Stimulated activated CD8-positive, alpha-beta memory T cell treated with anti-CD3 and anti-CD28 coated beads, Interleukin-12 subunit alpha, Interleukin-12 subunit beta, amount 100 ng/mL, for 24 hours (primary cell): ENCODE measurements around the gene ZNF628.
A peak's percentile ranks its signal among the peaks of the same experiment; 100 is the strongest.

Experiments
- DNase-seq: peaks from one replicate; pipeline ENCODE4 v3.0.0-alpha.2; 2020; ENCODE audit errors: extremely low read depth

The ZNF628 gene

DNA sequence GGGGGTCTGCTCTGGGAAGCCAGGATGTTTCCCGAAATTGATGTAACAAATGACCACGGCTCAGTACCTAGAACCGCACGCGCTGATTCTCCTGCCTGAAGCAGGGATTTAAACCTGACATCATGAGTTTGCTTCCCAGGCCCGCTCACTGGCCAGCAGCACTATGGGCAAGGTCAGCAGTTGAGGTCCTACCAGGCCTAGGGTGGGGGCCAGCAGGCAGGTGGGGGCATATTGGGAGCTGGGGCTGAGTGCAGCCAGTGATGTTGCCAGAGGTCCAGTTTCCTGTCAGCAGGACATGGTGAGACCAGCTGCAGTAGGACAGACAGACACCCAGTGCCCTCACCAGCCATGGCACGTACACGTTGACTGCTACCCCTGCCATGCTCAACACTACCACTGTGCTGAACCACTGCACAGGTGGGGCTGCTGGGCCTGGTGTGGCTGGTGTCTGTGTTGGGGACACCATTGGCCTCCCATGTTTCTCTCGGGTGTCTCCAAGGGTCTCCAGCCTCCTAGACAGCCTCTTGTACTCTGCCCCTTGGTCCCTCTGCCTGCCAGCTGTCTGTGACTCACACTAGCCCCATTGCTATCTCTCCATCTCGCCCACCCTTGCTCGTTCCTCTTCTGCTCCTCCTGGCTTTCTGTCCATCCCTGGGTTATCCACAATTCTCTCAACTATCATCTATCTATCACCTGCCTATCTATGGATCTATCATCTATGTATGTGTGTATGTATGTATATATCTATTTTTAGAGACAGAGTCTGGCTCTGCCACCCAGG lies 10.8 kb upstream of the ZNF628 start:
- DNase-seq, result no peak

DNA sequence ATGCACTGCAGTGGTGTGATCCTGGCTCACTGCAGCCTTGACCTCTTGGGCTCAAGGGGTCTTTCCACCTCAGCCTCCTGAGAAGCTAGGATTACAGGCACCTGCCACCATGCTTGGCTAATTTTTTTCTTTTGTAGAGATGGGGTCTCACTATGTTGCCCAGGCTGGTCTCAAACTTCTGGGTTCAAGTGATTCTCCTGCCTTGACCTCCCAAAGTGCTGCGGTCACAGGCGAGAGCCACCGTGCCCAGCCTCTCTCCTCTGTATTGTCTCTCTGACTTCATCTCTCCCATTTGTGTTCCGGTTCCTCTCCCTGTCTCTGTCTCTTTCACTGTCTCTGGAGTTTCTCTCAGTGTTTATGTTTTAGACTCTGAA lies 10.2 kb upstream of the ZNF628 start:
- no peak for DNase-seq

- peak; percentile 47 for DNase-seq
Measured at GRCh38 chr19:55467236-55468053, 9.0 kb upstream of the ZNF628 start.

DNA sequence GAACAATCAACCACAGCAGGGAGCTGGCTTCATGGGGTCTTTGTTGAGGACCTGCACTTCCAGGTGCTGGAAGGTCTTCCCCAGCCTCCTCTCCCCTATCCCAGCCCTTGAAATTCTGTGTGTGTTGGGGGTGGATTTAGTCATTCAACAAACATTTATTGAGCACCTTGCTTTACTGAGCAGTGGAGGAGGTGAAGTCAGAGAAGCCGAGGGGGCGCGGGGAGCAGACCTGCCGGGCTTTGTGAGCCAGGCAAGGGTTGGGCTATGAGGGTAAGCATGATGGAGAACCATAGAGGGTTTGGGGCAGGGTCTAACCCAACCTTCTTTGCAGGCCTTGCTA lies 8.4 kb upstream of the ZNF628 start:
- no peak for DNase-seq

DNA sequence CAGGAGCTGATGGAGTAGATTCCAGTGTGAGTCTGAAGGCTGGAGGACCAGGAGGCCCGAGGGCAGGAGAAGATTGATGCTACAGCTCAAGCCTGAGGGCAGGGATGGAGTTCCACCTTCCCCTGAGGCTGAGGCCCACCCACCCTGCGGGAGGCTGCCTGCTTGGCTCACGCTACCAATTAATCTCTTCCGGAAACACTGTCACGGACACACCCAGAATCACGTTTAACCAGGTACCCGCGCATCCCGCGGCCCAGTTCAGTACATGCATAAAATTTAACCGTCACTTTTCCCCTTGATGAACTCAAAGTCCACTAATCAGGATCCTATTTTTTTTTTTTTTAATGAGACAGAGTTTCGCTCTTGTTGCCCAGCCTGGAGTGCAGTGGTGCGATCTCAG lies 5.2 kb upstream of the ZNF628 start:
- DNase-seq, result no peak

DNA sequence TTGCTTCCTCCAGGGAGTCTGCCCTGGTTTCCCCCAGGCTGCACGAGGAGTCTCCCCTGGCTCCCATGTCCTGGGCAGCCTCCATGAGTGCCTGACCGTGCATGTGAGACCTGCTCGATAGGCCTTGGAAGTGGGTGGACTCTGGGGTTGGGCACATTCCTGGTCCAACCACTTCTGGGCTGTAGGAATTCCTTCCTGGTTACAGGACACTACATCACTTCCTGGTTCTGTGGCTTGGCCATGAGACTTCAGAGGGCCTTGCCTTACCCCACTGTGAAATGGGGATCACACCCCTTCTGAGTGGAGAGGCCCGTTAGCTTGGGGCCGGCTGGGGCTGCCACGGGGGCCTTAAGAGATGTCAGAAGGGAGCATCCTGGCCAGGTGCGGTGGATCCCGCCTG lies 4.0 kb upstream of the ZNF628 start:
- no peak for DNase-seq

DNA sequence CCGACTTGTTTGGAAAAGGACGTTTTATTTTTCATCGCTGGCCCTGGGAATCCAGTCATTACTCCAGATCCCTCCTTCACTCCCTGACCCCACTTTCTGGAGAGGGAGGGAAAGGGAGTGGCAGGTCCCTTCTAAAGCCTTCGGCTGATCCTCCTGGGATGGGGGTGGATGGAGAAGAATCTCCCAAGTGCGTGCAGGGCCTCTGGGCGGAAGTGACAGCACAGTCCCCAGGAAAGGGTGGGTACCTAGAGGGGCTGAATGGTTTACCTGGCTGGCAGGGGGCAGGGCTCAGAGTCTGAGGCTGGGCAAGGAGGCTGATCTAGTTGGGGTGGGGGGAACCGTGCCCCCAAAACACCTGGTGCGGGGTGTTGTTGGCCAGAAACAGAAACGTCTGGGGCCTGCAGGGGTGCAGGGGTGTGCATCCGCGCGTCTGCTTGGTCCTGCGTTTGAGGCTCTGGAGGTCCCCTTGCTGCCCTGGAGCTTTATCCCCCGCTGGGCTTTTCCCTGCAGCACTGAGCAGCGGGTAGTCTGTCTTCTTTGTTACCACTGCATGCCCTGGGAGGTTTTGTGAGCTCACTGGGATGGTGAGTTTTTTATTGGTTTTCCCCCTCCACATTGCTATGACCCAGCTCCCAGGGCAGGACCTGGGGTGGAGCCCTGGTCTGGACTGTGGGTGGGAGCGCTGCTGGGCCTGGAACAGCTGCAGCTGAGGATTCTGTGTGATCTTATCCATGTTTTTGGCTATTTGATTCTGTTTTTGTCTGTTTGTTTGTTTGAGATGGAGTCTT lies 3.0 kb upstream of the ZNF628 start:
- DNase-seq, result no peak

GRCh38 chr19:55474269-55475265 lies 1.9 kb upstream of the ZNF628 start:
- no peak for DNase-seq

DNA sequence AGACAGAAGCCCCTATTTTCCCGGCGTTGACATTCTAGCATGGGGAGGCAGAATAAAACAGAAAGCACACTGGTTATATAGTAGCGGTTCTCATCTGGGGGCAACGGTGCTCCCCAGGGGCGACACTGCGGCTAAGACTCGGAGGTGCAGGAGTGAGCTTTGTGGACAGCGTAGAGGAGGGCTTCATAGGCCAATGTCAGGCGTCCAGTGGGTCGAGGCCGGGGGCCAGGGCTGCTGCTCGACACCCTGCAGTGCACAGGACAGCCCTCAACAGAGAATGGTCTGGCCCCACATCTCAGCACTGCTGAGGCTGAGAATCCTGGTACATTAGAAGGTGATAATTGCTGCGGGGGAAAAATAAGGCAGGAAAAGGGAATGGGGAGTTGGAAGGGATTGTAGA lies 1.5 kb downstream of the ZNF628 start:
- DNase-seq, result no peak

GRCh38 chr19:55478364-55478763 lies 1.9 kb downstream of the ZNF628 start:
- DNase-seq, result no peak

DNA sequence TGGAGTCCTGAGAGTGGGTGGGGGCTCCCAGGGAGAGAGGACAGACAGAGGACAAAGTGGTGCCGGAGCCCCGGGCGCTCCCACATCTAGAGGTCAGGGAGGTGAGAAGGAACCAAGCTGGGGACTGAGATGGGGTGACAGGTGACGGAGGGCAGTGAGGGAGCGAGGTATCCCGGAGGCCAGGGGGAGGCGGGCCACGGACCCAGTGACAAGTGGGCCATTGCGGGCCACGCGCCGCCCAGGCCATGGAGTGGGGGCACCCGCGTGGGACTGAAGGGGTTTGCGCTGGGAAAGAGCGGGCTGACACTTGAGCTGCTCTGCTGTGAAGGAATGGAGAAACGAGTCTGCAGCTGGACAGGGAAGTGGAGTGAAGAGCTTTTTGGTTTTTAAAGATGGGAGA lies 2.6 kb downstream of the ZNF628 start:
- DNase-seq, result no peak

- DNase-seq, result no peak
Measured at GRCh38 chr19:55479451-55480230, 3.2 kb downstream of the ZNF628 start.

- DNase-seq, result no peak
Measured at GRCh38 chr19:55481148-55481793, 4.9 kb downstream of the ZNF628 start.

DNA sequence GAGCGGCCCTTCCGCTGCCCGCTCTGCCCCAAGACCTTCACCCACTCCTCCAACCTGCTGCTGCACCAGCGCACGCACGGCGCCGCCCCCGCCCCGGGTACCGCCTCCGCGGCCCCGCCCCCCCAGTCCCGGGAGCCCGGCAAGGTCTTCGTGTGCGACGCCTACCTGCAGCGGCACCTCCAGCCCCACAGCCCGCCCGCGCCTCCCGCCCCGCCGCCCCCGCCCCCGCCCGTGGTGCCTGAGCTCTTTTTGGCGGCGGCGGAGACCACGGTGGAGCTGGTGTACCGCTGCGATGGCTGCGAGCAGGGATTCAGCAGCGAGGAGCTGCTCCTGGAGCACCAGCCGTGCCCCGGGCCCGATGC lies 5.4 kb downstream of the ZNF628 start:
- no peak for DNase-seq

- DNase-seq, result no peak
Measured at GRCh38 chr19:55482156-55482961, 5.9 kb downstream of the ZNF628 start.

DNA sequence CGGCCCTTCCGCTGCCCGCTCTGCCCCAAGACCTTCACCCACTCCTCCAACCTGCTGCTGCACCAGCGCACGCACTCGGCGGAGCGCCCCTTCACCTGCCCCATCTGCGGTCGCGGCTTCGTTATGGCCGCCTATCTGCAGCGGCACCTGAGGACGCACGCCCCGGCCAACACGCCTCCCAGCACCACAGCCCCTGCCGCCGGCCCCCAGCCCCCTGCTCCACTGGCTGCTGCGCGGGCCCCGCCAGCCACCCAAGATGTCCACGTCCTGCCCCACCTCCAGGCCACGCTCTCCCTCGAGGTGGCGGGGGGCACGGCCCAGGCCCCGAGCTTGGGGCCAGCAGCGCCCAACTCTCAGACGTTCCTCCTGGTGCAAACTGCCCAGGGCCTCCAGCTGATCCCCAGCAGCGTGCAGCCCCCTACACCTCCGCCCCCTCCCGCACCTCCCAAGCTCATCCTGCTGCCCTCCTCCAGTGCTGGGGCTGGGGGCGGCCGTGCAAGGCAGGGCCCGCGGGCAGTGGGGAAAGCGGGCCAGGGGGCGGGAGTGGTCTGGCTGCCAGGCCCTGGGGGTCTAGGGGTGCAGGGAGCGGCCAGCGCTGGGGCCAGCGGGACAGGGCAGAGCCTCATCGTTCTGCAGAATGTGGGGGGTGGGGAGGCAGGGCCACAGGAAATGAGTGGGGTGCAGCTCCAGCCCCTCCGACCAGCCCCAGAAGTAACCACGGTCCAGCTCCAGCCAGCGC lies 6.7 kb downstream of the ZNF628 start:
- no peak for DNase-seq

GRCh38 chr19:55483706-55484592 lies 7.5 kb downstream of the ZNF628 start:
- DNase-seq, result no peak
